T follicular helper cell (primary cell): ENCODE data around the gene CCDC107.

Experiments
- DNase-seq: peaks from one replicate; pipeline ENCODE4 v3.0.0-alpha.2; 2020; ENCODE audit warnings: low read depth

CCDC107 gene

DNA sequence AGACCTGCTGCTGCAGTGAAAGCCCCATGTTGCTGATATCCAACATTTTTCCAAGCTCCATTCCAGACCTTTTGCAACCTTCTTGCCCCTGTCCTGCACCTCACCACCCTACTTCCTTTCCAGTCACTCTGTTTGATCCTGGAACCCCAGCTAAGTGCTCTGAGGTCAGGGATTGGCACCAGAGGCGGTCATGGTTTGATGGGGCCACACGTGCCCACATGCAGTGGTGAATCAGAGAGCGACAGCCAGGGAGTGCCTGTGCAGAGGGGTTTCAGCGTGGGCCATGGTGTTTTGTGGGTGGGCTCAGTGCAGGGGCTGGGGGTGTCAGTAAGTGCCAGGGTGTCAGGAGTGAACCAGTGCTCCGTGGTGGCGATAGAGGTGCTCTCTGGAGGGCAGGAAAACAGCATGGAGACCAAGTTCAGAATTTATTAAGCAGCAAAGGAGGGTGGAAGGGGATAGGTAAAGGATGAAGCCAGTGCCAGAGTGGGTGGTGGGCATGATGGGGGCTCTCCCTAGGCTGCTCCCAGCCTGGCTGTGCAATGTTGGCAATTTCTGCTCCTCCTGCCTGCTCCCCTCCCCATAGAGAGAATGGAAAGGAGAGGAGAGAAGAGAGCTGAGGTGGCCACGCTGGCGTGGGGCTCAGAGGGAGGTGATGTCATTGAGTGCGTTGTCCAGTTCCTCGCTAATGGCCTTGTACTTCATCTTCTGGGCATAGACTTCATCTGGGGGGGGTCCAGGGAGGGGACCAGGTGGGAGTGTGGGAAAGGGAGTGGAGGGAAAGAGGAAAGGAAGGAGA lies 24.6 kb downstream of the CCDC107 start:
- DNase-seq = no peak

- DNase-seq = no peak
Measured at GRCh38 chr9:35683323-35683722, 25.2 kb downstream of the CCDC107 start.

GRCh38 chr9:35684921-35685320 lies 26.8 kb downstream of the CCDC107 start:
- no peak for DNase-seq

GRCh38 chr9:35685506-35685905 lies 27.4 kb downstream of the CCDC107 start:
- DNase-seq = no peak

GRCh38 chr9:35686222-35687203 lies 28.4 kb downstream of the CCDC107 start:
- no peak for DNase-seq

DNA sequence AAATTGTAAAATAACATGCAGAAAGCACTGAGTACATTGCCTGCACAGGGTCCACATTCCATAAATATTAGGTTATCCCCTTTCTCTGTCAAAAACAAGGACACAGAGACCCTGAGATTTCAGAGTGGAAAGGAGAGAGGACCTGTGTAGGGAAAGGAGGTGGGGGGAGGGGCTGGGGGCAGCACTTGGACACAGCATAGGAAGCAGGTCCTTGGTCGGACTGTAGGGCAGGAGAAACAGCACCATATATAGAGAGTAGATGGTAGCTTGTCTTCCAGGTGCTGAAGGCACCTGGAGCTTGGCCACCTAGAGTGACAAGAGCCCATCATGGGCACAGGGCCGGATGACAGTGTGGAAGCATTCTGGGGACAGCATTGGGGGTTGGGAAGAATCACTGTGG lies 29.2 kb downstream of the CCDC107 start:
- no peak for DNase-seq

DNA sequence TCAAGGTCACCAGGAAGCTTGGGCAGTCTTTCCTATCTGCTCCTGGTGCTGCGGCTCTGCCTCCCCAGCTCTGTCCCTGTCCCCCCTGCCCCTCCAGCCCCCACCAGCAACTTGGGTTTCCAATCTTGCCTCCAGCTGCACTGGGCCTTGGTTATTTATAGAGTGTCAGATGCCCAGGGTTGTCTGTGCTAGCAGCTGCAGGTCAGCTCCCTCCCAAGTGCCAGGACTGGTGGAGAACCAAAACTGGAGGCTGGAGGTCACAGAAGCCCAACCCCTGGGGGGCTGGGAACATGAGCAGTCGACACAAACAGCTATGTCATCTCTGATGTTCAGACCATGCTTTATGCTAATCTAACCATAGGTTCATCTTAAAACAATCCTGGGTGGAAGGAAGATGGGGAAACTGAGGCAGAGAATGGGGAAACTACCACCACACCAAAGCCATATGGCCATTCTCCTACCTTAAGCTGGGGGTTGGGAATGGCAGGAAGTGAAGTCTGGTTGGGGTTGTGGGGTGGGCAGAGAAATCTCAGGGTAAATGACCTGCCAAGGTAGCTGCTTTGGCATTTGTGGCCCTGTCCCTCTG lies 30.0 kb downstream of the CCDC107 start:
- DNase-seq = no peak

DNA sequence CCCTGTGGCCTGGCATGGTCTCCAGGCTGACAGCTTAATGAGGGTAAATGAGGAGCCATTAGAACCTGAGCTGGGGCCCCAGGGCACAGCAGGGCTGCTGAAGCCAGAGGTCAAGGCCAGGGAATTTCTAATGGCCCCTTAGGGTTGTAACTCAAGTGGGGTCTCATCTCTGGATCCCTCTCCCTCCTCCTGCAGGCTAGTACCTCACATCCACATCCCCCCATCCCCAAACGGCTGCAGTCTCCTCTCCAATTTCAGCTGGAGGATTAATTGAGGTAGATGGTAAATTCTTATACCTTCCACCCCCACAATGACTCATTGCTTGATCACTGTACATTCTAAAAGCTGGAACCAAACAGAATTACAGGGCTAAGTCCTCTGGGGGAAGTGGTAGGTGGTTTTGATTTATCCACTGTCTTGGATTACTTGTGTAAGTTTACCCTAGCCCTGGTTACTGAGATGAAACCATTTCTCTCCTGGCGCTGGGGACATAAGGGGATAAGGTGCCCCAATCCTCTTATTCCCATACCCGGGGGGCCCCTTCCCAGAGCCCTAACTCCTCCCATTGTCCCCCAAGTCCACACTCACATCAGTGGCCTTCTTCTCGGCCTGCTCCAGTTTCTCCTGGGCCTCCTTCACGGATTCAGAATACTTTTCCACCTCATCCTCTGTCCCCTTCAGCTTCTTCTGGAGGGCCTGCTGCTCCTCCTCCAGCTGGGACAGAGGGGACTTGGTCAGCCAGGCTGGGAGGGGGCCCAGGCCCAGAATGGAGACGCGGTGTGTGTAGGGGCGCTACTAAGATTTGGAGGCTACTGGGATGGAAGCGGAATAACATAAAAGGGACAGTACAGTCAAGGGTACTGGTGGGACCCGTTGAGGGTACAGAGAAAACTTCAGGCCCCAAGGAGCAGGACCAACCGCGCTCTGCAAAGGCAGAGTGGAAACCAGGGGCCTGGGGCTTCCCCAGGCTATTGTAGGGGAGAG lies 30.8 kb downstream of the CCDC107 start:
- DNase-seq = no peak

DNA sequence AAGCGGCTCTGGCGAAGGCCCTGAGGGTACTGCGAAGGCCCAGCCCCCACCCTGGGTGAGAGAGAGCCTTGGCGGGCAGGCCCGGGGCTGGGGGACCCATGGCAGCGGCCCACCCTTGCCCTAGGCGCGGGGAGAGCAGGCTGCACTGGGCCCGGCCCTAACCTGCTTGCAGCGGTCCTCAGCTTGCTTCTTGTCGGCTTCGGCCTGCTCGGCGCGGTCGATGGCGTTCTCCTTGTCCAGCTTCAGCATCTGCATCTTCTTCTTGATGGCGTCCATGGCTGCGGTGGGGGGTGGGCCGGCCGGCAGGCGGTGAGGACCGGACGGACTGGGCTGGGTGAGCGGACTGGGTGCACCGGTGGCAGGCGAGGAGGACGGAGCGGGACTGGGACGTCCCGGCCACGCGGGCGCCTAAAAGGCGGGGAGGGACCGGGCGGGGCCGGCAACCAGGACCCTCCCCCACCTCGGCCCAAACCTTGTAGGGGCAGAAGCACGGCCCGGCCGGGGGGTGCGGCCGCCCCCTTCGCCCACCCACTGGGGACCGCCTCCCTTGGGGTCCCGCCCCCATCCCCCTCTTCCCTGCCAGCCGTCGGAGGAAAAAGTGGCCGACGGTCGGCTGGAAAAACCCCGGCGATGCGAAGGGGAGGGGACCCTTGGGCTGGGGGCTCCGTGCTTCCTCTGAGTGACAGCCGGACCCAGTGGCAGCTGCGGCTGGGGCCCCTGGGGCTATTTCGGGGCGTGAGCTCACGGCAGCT lies 31.6 kb downstream of the CCDC107 start, which contains the start of gene TPM2:
TPM2 (minus strand) TSS at position 384 of the 752 bp plus-strand sequence; CDS start at position 276, 108 bp downstream.
- no peak for DNase-seq

DNA sequence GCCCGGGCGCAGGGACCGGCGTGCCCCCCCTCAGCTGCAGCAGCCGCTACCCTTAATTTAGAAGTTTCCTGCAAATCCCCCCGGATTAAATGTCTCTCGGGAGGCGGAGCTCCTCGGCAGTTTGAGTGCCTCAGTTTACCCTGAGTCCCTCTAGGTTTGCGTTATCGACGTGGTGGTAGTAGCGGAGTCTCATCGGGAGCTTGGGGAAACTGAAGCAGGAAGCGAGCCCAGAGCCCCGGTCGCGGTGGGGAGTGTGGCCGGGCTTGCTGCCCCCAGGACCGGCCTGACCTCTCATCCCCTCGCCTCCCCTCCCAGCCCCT lies 32.2 kb downstream of the CCDC107 start:
- DNase-seq = no peak

DNA sequence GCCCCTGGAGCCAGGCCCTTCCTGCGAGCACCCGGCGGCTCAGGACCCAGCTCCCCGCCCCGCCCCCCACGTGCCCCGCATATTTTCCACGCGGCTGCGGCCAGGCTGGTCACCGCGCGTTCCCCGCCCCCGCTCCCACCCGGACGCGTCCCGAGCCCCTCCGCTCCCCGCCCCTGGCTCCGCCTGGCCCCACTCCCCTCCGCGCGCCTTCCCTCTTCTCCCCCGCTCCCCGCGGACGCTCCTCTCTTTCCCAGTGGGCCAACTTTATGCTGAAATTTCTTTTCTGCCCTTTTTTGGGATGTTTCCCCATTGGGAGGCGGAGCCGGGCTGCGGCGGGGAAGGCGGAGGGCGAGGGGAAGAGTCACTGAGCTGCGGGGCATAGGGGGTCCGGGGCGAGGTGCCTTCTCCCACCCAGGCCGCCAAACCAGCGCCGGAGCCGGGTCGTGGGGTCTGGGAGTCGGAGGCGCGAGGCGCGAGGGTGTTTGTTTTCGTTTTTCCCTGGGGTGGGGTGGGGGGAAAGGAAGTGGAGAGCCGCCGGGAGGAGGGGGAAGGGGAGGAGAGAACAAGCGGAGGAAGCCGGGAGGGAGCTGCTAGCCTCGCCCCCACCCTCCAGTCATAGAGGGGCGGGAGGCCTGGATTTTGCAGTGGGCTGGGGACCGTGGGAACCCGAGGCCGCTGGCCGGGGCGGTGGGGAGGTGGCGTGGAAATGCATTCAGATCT lies 32.7 kb downstream of the CCDC107 start:
- peak; percentile 6 for DNase-seq

DNA sequence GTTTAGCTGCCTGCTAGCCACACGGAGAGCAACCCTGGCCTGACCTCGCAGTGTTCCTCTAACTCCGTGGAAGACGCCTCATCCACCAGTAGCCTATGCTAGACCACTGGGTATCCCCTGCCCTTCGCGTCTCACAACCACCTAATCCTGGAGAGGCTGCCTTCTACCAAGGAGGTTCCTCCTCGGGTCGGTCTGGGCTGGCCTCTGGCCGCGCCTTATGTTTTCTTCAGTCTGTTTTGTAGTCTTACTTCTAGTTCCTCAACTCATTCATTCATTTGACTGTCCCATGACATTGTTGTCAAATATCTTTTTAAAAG lies 33.2 kb downstream of the CCDC107 start:
- no peak for DNase-seq

GRCh38 chr9:35691757-35692301 lies 33.7 kb downstream of the CCDC107 start:
- DNase-seq = no peak

DNA sequence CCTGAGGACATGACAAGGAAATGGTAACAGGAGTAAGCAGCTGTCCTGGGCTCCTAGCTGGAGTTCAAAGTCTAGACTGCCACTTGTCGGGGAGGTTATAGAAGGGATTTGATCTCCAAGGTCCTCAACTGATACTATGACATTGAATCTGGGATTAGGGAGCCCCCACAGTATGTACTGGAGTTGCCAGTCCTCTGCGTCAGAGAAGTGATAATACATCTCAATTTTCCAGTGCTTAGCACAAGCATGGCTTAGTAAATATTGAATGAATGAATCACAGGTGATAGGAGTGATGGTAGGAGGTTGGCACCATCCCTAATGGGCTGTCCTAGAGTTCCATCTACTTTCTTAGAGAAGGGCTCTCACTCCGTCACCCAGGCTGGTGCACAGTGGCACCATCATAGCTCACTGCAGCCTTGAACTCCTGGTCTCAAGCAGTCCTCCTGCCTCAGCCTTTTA lies 37.9 kb downstream of the CCDC107 start:
- no peak for DNase-seq

- peak; percentile 28 for DNase-seq
Measured at GRCh38 chr9:35696520-35697215, 38.6 kb downstream of the CCDC107 start.

DNA sequence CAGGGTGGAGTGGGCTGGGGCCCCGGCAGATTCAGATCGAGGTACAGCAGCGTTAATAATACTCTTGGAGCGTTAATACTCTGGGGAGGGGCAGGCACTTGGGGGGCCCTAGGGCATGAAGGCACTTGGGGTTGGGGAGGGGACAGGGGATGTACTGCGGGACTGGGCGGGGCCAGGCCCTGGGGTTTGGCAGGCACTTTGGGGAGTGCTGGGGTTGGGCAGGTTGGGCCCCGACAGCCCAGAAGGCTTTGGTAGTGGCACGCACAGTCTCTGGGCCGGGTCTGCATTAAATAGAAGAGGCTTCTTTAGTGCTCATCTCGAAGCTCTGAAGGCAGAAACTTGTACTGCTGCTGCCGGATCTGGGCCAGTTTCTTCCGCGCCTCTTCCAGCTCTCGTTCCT lies 39.4 kb downstream of the CCDC107 start:
- DNase-seq = no peak

- DNase-seq = no peak
Measured at GRCh38 chr9:35698231-35698630, 40.1 kb downstream of the CCDC107 start.

- no peak for DNase-seq
Measured at GRCh38 chr9:35700031-35700430, 41.9 kb downstream of the CCDC107 start.

GRCh38 chr9:35700942-35701341 lies 42.9 kb downstream of the CCDC107 start:
- no peak for DNase-seq
